IPS-20b (cell line): Measurements from ENCODE around the gene TM9SF4.
A peak's percentile ranks its signal among the peaks of the same experiment; 100 is the strongest.

ENCODE experiments used
- H3K27ac ChIP-seq: one replicate; pipeline ENCODE4 v1.5.1; 2013; ENCODE audit warnings: low read length
- H3K27me3 ChIP-seq: 2 replicates; pipeline ENCODE4 v1.6.1; 2013; ENCODE audit warnings: mild to moderate bottlenecking, low read length, inconsistent platforms; ENCODE audit not compliant: insufficient read depth
- H3K36me3 ChIP-seq: 2 replicates; pipeline ENCODE4 v1.6.1; 2013; ENCODE audit warnings: low read depth, mild to moderate bottlenecking, inconsistent platforms, low read length, moderate library complexity; ENCODE audit not compliant: insufficient read depth
- H3K4me1 ChIP-seq: 2 replicates; pipeline ENCODE4 v1.6.1; 2013; ENCODE audit warnings: mild to moderate bottlenecking, control low read depth, inconsistent platforms, low read length, moderate library complexity; ENCODE audit not compliant: insufficient read depth
- H3K4me3 ChIP-seq: 2 replicates; pipeline ENCODE4 v1.5.1; 2013; ENCODE audit warnings: mild to moderate bottlenecking, low read length, inconsistent platforms
- H3K9ac ChIP-seq: 2 replicates; pipeline ENCODE4 v1.6.1; 2013; ENCODE audit warnings: low read depth, mild to moderate bottlenecking, inconsistent platforms, low read length, moderate library complexity
- H3K9me3 ChIP-seq: 2 replicates; pipeline ENCODE4 v1.6.1; 2013; ENCODE audit warnings: mild to moderate bottlenecking, low read depth, low read length, inconsistent platforms; ENCODE audit not compliant: insufficient read depth

Gene TM9SF4, protein sequence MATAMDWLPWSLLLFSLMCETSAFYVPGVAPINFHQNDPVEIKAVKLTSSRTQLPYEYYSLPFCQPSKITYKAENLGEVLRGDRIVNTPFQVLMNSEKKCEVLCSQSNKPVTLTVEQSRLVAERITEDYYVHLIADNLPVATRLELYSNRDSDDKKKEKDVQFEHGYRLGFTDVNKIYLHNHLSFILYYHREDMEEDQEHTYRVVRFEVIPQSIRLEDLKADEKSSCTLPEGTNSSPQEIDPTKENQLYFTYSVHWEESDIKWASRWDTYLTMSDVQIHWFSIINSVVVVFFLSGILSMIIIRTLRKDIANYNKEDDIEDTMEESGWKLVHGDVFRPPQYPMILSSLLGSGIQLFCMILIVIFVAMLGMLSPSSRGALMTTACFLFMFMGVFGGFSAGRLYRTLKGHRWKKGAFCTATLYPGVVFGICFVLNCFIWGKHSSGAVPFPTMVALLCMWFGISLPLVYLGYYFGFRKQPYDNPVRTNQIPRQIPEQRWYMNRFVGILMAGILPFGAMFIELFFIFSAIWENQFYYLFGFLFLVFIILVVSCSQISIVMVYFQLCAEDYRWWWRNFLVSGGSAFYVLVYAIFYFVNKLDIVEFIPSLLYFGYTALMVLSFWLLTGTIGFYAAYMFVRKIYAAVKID

DNA sequence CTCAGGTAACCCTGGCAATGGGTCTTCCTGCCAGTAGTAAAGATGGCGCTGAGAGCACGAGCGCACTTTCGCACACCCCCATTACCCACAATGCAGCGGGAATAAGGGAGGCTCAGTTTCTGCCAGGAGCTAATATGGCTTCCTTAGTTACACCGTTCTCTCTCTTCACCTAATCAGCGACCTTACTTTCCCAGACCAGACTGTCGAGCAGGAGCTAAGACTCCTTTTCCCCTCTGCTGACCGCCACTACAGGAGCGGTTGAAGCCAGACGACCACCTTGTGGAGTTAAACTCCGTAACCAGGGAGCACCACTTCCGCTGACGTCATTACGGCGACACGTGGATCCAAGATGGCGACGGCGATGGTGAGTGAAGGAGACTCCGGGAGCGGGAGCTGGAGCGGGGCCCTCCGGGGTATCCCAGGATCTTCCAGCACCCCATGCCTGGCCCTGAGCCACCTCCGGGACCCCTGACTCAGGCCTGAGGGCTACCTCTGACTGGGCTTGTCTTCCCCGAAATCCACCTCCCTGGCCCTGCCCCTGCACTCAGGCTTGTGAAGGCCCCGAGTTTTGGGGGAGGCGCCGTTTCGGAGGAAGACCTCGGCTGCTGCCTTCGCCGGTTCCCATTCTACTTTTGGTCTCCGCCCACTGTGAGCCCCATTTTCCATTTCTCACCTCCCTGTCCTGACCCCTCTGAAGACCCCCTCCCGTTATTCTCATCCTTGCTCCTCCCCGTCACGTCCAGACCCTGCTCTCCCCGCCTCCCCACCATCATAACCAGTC, at the start of gene TM9SF4:
TM9SF4 (plus strand) TSS at position 323 of the 781 bp plus-strand sequence; CDS start at position 350, 27 bp downstream.
- Histone ChIP-seq H3K4me1 (peaks cover 6% of the 10 kb centered on the region; the same call in 1 of the 2 replicates), H3K27ac (peak within 1 kb of the TSS; percentile 88), H3K9ac (peak within 1 kb of the TSS; percentile 94), H3K9me3 (no peaks in the 10 kb centered on the region), H3K36me3 (no peaks in the 10 kb centered on the region), H3K4me3 (peak within 1 kb of the TSS; percentile 83), H3K27me3 (no peaks in the 10 kb centered on the region)

DNA sequence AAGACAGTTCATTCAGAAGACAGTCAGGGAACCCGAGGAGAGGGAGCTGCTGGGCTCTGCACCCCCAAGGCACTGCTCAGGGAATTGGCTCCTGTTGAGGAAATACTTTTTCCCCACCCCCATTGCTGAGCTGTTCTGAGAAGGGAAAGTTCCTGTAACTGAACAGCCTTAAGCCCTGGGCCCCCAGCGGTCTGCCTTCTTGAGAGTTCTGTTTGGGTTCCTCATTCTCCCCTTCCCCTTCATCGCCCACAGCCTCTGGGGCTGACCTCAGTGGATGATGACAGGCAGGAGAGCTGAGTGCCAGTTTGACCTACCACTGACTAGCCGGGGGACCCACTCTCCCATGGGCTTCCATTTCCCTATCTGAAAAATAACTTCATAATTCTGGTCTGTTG, 46.7 kb upstream of the TM9SF4 start:
- H3K4me1 ChIP-seq, result 0 out of 2 replicates have a peak, but pooled peaks cover 4% of the 10 kb centered on the region
- H3K4me3 ChIP-seq, result no peak overlapping the region
- H3K27me3 ChIP-seq, result no peaks in the 10 kb centered on the region; the same call in 1 of the 2 replicates
- H3K9ac ChIP-seq, result no peak overlapping the region
- no peaks in the 10 kb centered on the region for H3K9me3 ChIP-seq
- H3K27ac ChIP-seq, result no peak overlapping the region
- H3K36me3 ChIP-seq, result no peaks in the 10 kb centered on the region

GRCh38 chr20:32063695-32064094, 45.8 kb upstream of the TM9SF4 start:
- 0 out of 2 replicates have a peak, but pooled peaks cover 4% of the 10 kb centered on the region for H3K4me1 ChIP-seq
- no peaks in the 10 kb centered on the region for H3K36me3 ChIP-seq
- H3K9me3 ChIP-seq, result no peaks in the 10 kb centered on the region
- no peaks in the 10 kb centered on the region; the same call in 1 of the 2 replicates for H3K27me3 ChIP-seq
- no peak overlapping the region for H3K4me3 ChIP-seq
- no peak overlapping the region for H3K9ac ChIP-seq
- no peak overlapping the region for H3K27ac ChIP-seq

DNA sequence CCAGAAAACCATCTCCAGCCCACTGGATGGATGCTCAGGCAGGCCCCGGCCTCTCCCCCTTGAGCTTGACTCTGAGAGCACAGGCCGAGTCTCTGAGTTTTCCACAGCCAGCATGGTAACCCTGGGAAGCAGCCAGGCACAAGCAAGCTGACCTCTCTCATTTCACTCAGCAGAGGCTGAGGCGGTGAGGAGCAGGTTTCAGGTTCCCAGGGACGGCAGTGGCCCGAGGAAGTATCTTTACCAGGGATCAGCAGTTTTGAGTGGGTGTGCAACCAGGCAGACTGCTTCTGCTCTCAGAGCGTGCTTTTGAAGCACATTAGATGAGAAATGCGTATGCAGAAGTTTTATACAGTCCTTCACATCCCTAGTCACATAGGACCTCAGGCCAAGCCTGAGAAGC, 44.8 kb upstream of the TM9SF4 start:
- Histone ChIP-seq H3K9ac (no peak overlapping the region), H3K4me1 (0 out of 2 replicates have a peak, but pooled peaks cover 4% of the 10 kb centered on the region), H3K9me3 (no peaks in the 10 kb centered on the region)

GRCh38 chr20:32067234-32067821, 42.2 kb upstream of the TM9SF4 start:
- Histone ChIP-seq H3K4me1 (0 out of 2 replicates have a peak, but pooled peaks cover 4% of the 10 kb centered on the region), H3K9ac (no peak overlapping the region), H3K27ac (no peak overlapping the region), H3K27me3 (no peaks in the 10 kb centered on the region), H3K36me3 (no peaks in the 10 kb centered on the region), H3K9me3 (no peaks in the 10 kb centered on the region), H3K4me3 (no peak overlapping the region)

More for the DNA sequence above, 44.8 kb upstream of the TM9SF4 start:
- Histone ChIP-seq H3K4me3 (no peak overlapping the region), H3K36me3 (no peaks in the 10 kb centered on the region), H3K27ac (no peak overlapping the region), H3K27me3 (no peaks in the 10 kb centered on the region)

DNA sequence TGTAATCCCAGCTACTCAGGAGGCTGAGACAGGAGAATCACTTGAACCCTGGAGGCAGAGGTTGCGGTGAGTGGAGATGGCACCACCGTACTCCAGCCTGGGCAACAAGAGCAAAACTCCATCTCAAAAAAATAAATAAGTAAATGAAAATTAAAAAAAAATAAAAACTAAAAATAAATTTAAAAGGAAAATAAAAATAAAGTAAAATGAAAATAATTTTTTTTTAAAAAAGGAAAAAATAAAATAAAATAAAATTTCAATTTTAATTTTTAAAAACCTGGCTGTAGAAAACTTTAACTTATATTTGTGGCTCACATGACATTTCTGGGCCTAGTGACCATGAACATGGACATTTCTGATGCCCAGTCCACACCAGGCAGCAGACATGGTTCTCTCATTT, 41.3 kb upstream of the TM9SF4 start:
- H3K27ac ChIP-seq, result no peak overlapping the region
- H3K4me3 ChIP-seq, result no peak overlapping the region
- H3K9ac ChIP-seq, result no peak overlapping the region
- no peaks in the 10 kb centered on the region for H3K9me3 ChIP-seq
- H3K36me3 ChIP-seq, result no peaks in the 10 kb centered on the region
- H3K4me1 ChIP-seq, result 0 out of 2 replicates have a peak, but pooled peaks cover 4% of the 10 kb centered on the region
- no peaks in the 10 kb centered on the region for H3K27me3 ChIP-seq

DNA sequence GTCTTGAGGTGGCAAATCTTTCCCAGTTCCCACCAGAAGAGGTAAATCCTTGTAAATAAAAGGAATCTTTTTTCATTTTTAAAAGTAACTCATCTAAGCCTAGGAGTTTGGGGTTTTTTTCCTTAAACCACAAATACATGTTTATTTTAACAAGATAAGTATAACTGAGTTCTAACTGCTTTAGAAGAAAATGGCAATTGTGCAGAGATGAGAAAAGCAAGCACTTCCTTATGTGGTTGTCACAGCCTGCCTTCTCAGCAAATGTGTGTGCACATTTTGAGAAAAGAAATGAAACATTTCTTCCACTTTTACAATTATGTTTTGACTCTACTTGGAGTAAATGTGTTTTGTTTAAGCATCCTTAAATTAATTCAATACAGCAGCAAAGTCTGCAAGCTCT, 39.8 kb upstream of the TM9SF4 start:
- H3K4me1 ChIP-seq, result 0 out of 2 replicates have a peak, but pooled peaks cover 4% of the 10 kb centered on the region
- H3K4me3 ChIP-seq, result no peak overlapping the region
- H3K27me3 ChIP-seq, result no peaks in the 10 kb centered on the region; the same call in 1 of the 2 replicates
- H3K27ac ChIP-seq, result no peak overlapping the region
- H3K9me3 ChIP-seq, result no peaks in the 10 kb centered on the region
- H3K36me3 ChIP-seq, result no peaks in the 10 kb centered on the region
- H3K9ac ChIP-seq, result no peak overlapping the region

- Histone ChIP-seq H3K27ac (no peak overlapping the region), H3K9ac (no peak overlapping the region), H3K4me1 (0 out of 2 replicates have a peak, but pooled peaks cover 4% of the 10 kb centered on the region), H3K36me3 (no peaks in the 10 kb centered on the region), H3K27me3 (no peaks in the 10 kb centered on the region; the same call in 1 of the 2 replicates), H3K9me3 (no peaks in the 10 kb centered on the region), H3K4me3 (no peak overlapping the region)
These were observed 39.2 kb upstream of the TM9SF4 start for GRCh38 chr20:32070282-32070681.

- no peaks in the 10 kb centered on the region for H3K36me3 ChIP-seq
- 0 out of 2 replicates have a peak, but pooled peaks cover 4% of the 10 kb centered on the region for H3K4me1 ChIP-seq
- no peak overlapping the region for H3K9ac ChIP-seq
- no peaks in the 10 kb centered on the region for H3K9me3 ChIP-seq
- H3K4me3 ChIP-seq, result no peak overlapping the region
- H3K27ac ChIP-seq, result no peak overlapping the region
- H3K27me3 ChIP-seq, result no peaks in the 10 kb centered on the region; the same call in 1 of the 2 replicates
These were observed 38.8 kb upstream of the TM9SF4 start for GRCh38 chr20:32070690-32071213.

- no peak overlapping the region for H3K27ac ChIP-seq
- no peak overlapping the region for H3K9ac ChIP-seq
- H3K36me3 ChIP-seq, result no peaks in the 10 kb centered on the region
- H3K4me3 ChIP-seq, result no peak overlapping the region
- no peaks in the 10 kb centered on the region for H3K9me3 ChIP-seq
- H3K4me1 ChIP-seq, result 0 out of 2 replicates have a peak, but pooled peaks cover 4% of the 10 kb centered on the region
- no peaks in the 10 kb centered on the region; the same call in 1 of the 2 replicates for H3K27me3 ChIP-seq
These were observed 37.9 kb upstream of the TM9SF4 start for GRCh38 chr20:32071395-32072167.
